H9 (cell line): ENCODE data around the gene ANAPC4. TPM values are rescaled to one million over a fixed set of nuclear protein-coding genes. Genes with fewer than 3 reads are reported as not detected.

ENCODE experiments used
- DNase-seq: peaks from one replicate; pipeline ENCODE4 v3.0.0-alpha.2; 2017
- H2AFZ ChIP-seq: one replicate; pipeline ENCODE4 v1.6.1; 2013; ENCODE audit warnings: mild to moderate bottlenecking, low read length, control low read depth, moderate library complexity
- H2AK5ac ChIP-seq: 2 replicates; pipeline ENCODE4 v1.6.1; 2013; ENCODE audit warnings: low read length, control low read depth, mixed read lengths; ENCODE audit not compliant: insufficient read length
- H2BK120ac ChIP-seq: one replicate; pipeline ENCODE4 v1.6.1; 2013; ENCODE audit warnings: low read depth, mild to moderate bottlenecking, low read length, control low read depth, inconsistent platforms; ENCODE audit not compliant: poor library complexity, severe bottlenecking
- H2BK12ac ChIP-seq: 2 replicates; pipeline ENCODE4 v1.6.1; 2013; ENCODE audit warnings: low read length, control low read depth, mixed read lengths, low read depth; ENCODE audit not compliant: insufficient read length
- H2BK15ac ChIP-seq: 2 replicates; pipeline ENCODE4 v1.6.1; 2013; ENCODE audit warnings: low read depth, low read length, control low read depth
- H2BK20ac ChIP-seq: one replicate; pipeline ENCODE4 v1.6.1; 2013; ENCODE audit warnings: low read depth, mild to moderate bottlenecking, low read length, control low read depth, inconsistent platforms; ENCODE audit not compliant: poor library complexity, severe bottlenecking
- H2BK5ac ChIP-seq: 2 replicates; pipeline ENCODE4 v1.6.1; 2013; ENCODE audit warnings: low read length, control low read depth, mixed read lengths; ENCODE audit not compliant: insufficient read length
- H3K14ac ChIP-seq: 2 replicates; pipeline ENCODE4 v1.6.1; 2013; ENCODE audit warnings: low read length, control low read depth; ENCODE audit not compliant: insufficient read depth
- H3K18ac ChIP-seq: 2 replicates; pipeline ENCODE4 v1.6.1; 2013; ENCODE audit warnings: low read depth, mild to moderate bottlenecking, mixed read lengths, low read length, control low read depth; ENCODE audit not compliant: insufficient read length
- H3K23ac ChIP-seq: 2 replicates; pipeline ENCODE4 v1.6.1; 2013; ENCODE audit warnings: low read length, control low read depth, mixed read lengths, low read depth; ENCODE audit not compliant: insufficient read length
- H3K23me2 ChIP-seq: 2 replicates; pipeline ENCODE4 v1.6.1; 2013; ENCODE audit warnings: low read depth, mild to moderate bottlenecking, mixed read lengths, low read length, control low read depth; ENCODE audit not compliant: insufficient read length, poor library complexity, severe bottlenecking
- H3K27ac ChIP-seq: 2 replicates; pipeline ENCODE4 v1.5.1; 2013; ENCODE audit warnings: low read length, control low read depth, mixed read lengths, low read depth; ENCODE audit not compliant: insufficient read length
- H3K27me3 ChIP-seq: 2 replicates; pipeline ENCODE4 v1.6.1; 2013; ENCODE audit warnings: low read length, control low read depth, inconsistent platforms; ENCODE audit not compliant: insufficient read depth
- H3K4ac ChIP-seq: 2 replicates; pipeline ENCODE4 v1.6.1; 2013; ENCODE audit warnings: low read depth, mild to moderate bottlenecking, control low read depth, inconsistent platforms, low read length, moderate library complexity
- H3K4me1 ChIP-seq: 2 replicates; pipeline ENCODE4 v1.6.1; 2013; ENCODE audit warnings: low read length, control low read depth, inconsistent platforms; ENCODE audit not compliant: insufficient read depth
- H3K4me2 ChIP-seq: 2 replicates; pipeline ENCODE4 v1.6.1; 2013; ENCODE audit warnings: low read length, control low read depth, mixed read lengths; ENCODE audit not compliant: insufficient read length, insufficient read depth
- H3K56ac ChIP-seq: 2 replicates; pipeline ENCODE4 v1.6.1; 2013; ENCODE audit warnings: low read depth, mild to moderate bottlenecking, mixed read lengths, low read length, control low read depth; ENCODE audit not compliant: insufficient read length
- H3K79me1 ChIP-seq: 2 replicates; pipeline ENCODE4 v1.6.1; 2013; ENCODE audit warnings: low read depth, mild to moderate bottlenecking, moderate library complexity, low read length, control low read depth, inconsistent platforms; ENCODE audit not compliant: insufficient read depth, poor library complexity, severe bottlenecking
- H3K79me2 ChIP-seq: 2 replicates; pipeline ENCODE4 v1.6.1; 2013; ENCODE audit warnings: low read length, control low read depth, inconsistent platforms; ENCODE audit not compliant: insufficient read depth
- H3K9ac ChIP-seq: 2 replicates; pipeline ENCODE4 v1.6.1; 2013; ENCODE audit warnings: low read length, control low read depth, mixed read lengths; ENCODE audit not compliant: insufficient read length; ENCODE audit errors: extremely low read depth
- H3K9me3 ChIP-seq: one replicate; pipeline ENCODE4 v1.6.1; 2013; ENCODE audit warnings: low read depth, low read length, inconsistent platforms; ENCODE audit not compliant: control insufficient read depth
- H3T11ph ChIP-seq: one replicate; pipeline ENCODE4 v1.6.1; 2013; ENCODE audit warnings: mild to moderate bottlenecking, low read length, control low read depth, inconsistent platforms
- H4K20me1 ChIP-seq: one replicate; pipeline ENCODE4 v1.6.1; 2013; ENCODE audit not compliant: control insufficient read depth, insufficient read length, insufficient read depth
- H4K5ac ChIP-seq: 2 replicates; pipeline ENCODE4 v1.6.1; 2013; ENCODE audit warnings: low read depth, mild to moderate bottlenecking, mixed read lengths, low read length, control low read depth; ENCODE audit not compliant: insufficient read length
- H4K8ac ChIP-seq: replicated peaks from 2 replicates; pipeline ENCODE4 v1.6.1; 2013; ENCODE audit warnings: low read length, control low read depth, mixed read lengths, low read depth; ENCODE audit not compliant: insufficient read length
- H4K91ac ChIP-seq: 2 replicates; pipeline ENCODE4 v1.6.1; 2013; ENCODE audit warnings: low read depth, mild to moderate bottlenecking, moderate library complexity, mixed read lengths, low read length, control low read depth; ENCODE audit not compliant: insufficient read length
- H3K27ac Mint-ChIP-seq, 3 experiments: 2 replicates in 2 of 3; 3 replicates in 1 of 3; pipeline ENCODE4 v1.8.0; 2020 to 2021; ENCODE audit warnings: mixed read lengths in 3 of 3, mild to moderate bottlenecking in 1 of 3, moderate library complexity in 1 of 3
- H3K27me3 Mint-ChIP-seq: 2 replicates; pipeline ENCODE4 v1.8.0; 2021; ENCODE audit warnings: low read depth, mild to moderate bottlenecking, moderate library complexity, mixed read lengths
- H3K36me3 Mint-ChIP-seq, 3 experiments: 2 replicates in 2 of 3; 3 replicates in 1 of 3; pipeline ENCODE4 v1.8.0; 2020 to 2021; ENCODE audit warnings: low read depth in 3 of 3, mixed read lengths in 3 of 3; ENCODE audit not compliant: insufficient read depth in 1 of 3
- H3K4me1 Mint-ChIP-seq, 2 experiments: 2 replicates each; pipeline ENCODE4 v1.8.0; 2020; ENCODE audit warnings: mixed read lengths in 2 of 2
- H3K4me3 Mint-ChIP-seq, 2 experiments: 2 replicates in 1 of 2; 3 replicates in 1 of 2; pipeline ENCODE4 v1.8.0; 2020 to 2021; ENCODE audit warnings: mild to moderate bottlenecking in 2 of 2, mixed read lengths in 2 of 2, moderate library complexity in 1 of 2
- H3K9me3 Mint-ChIP-seq, 2 experiments: 2 replicates in 1 of 2; 3 replicates in 1 of 2; pipeline ENCODE4 v1.8.0; 2020; ENCODE audit warnings: mild to moderate bottlenecking in 2 of 2, mixed read lengths in 2 of 2, moderate library complexity in 1 of 2
- WGBS: extraction: QIAGEN DNeasy Blood & Tissue Kit; methylation state at CpG from one replicate; pipeline ENCODE4 v1.1.7; 2013; ENCODE audit warnings: missing lambda C conversion rate, low lambda C conversion rate, mixed read lengths; ENCODE audit not compliant: insufficient read length; ENCODE audit errors: extremely low coverage; 5-methylcytosine and 5-hydroxymethylcytosine counted together
- total RNA-seq: library from RNA; stranded (reverse); gene quantifications from 2 replicates; pipeline ENCODE4 v1.2.1, GENCODE V29; 2021
- TF ChIP-seq, protein P1 (sequence below): fragments of 200-600 bp; sonication (generic); conservative IDR thresholded peaks from 3 replicates; pipeline ENCODE4 v1.8.0; 2021; ENCODE audit warnings: antibody characterized with exemption, mild to moderate bottlenecking

ANAPC4 gene
- total RNA-seq, 1 experiment from 2014 or later, result 42.5 TPM

DNA sequence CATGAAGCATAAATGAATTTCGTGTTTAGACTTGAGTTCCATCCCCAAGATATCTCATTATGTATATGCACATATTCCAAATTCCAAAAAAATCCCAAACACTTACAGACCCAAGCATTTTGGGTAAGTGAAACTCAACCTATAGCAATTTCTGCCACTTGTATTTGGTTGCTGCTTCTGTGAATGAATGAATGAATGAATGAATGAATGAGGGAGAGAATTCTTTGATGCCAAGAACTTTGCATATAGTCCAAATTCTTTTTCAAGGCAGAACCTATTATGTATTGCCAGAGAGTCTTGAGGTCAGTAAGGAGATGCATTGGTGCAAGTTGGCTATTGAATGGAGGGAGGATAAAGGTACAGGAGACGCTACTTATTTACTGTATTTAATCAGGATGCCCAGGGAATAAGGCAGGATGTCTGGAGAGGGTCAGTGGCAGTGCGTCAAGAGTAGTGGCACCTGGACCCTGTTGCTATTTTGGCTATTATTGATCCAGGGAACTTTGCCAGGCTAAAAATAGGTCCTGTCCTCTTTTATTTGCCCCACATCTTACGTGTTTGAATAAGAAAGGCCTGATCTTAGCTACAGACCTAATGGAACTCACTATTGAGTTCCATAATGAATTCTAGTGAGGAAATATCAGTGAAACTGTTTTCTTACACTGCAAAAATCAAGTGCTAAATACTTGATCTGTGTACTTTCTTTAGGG is 33.9 kb downstream of the ANAPC4 start:
- H3K79me1 ChIP-seq, result no peaks in the 10 kb centered on the region
- WGBS, result no CpG with 5 or more reads among the region's 4 CpGs
- no peak overlapping the region for H4K5ac ChIP-seq
- Mint-ChIP-seq H3K9me3 (no peaks in the 10 kb centered on the region), H3K4me1 (no peaks in the 10 kb centered on the region), H3K27me3 (no peaks in the 10 kb centered on the region), H3K36me3 (peaks cover 9 to 81% (median 77%) of the 10 kb centered on the region in 3 experiments; a peak in 6 of 7 replicates), H3K27ac (no peak overlapping the region), H3K4me3 (no peak overlapping the region)
- no peak overlapping the region for H3K14ac ChIP-seq
- no peak overlapping the region for H3K4me2 ChIP-seq
- H2BK120ac ChIP-seq, result no peak overlapping the region
- no peak overlapping the region for H2BK5ac ChIP-seq
- no peak overlapping the region for H3K23ac ChIP-seq
- no peak overlapping the region for H3K18ac ChIP-seq
- no peak overlapping the region for H2AK5ac ChIP-seq
- H3T11ph ChIP-seq, result no peak overlapping the region
- H4K91ac ChIP-seq, result no peak overlapping the region
- no peaks in the 10 kb centered on the region for H3K79me2 ChIP-seq
- H3K9me3 ChIP-seq, result no peaks in the 10 kb centered on the region
- no peaks in the 10 kb centered on the region for H3K27me3 ChIP-seq
- no peaks in the 10 kb centered on the region for H3K23me2 ChIP-seq
- no peak for DNase-seq
- no peaks in the 10 kb centered on the region for H4K20me1 ChIP-seq
- no peak overlapping the region for H3K4ac ChIP-seq
- H2BK15ac ChIP-seq, result no peak overlapping the region
- H4K8ac ChIP-seq, result no peak overlapping the region
- no peak overlapping the region for H3K9ac ChIP-seq
- no peak overlapping the region for H3K56ac ChIP-seq
- no peak overlapping the region for H2BK20ac ChIP-seq
- no peak overlapping the region for H2AFZ ChIP-seq
- TF ChIP-seq, protein P1, sequence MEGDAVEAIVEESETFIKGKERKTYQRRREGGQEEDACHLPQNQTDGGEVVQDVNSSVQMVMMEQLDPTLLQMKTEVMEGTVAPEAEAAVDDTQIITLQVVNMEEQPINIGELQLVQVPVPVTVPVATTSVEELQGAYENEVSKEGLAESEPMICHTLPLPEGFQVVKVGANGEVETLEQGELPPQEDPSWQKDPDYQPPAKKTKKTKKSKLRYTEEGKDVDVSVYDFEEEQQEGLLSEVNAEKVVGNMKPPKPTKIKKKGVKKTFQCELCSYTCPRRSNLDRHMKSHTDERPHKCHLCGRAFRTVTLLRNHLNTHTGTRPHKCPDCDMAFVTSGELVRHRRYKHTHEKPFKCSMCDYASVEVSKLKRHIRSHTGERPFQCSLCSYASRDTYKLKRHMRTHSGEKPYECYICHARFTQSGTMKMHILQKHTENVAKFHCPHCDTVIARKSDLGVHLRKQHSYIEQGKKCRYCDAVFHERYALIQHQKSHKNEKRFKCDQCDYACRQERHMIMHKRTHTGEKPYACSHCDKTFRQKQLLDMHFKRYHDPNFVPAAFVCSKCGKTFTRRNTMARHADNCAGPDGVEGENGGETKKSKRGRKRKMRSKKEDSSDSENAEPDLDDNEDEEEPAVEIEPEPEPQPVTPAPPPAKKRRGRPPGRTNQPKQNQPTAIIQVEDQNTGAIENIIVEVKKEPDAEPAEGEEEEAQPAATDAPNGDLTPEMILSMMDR, result no peak
- H3K27ac ChIP-seq, result no peak overlapping the region
- no peak overlapping the region for H2BK12ac ChIP-seq
- no peaks in the 10 kb centered on the region for H3K4me1 ChIP-seq
